ENCODE measurements around the gene PLCG1. TPM values are rescaled to one million over a fixed set of nuclear protein-coding genes. Genes with fewer than 3 reads are reported as not detected.

PLCG1 gene
- total RNA-seq, 1 donor from 2014 or later, result 61.1 TPM

GRCh38 chr20:41173161-41173721 lies 35.9 kb downstream of the PLCG1 start:
- no peaks in the 10 kb centered on the region for H3K4me1 Mint-ChIP-seq

GRCh38 chr20:41173791-41174341 lies 36.5 kb downstream of the PLCG1 start:
- ChIA-PET CTCF (interaction anchor here (1.2 to 9.7 kb wide), 16 partner anchors 10 to 237 kb away, joined by 3 to 161 read pairs (median 8); partner anchors contain the start of gene LPIN3), POLR2A (no interaction called here)
- intact Hi-C loops (cut with micrococcal nuclease), result loop anchor here (1.0 to 5.0 kb wide), 6 partner anchors 39 to 237 kb away; partner anchors contain the start of gene LPIN3
- TF ChIP-seq CTCF (IDR thresholded peaks at IDR 0.05), result no peak
- DNase-seq (no peak), ATAC-seq (ENCODE audit: low read depth) (no peak)
- no peak overlapping the region for H3K4me3 Mint-ChIP-seq
- H3K27ac Mint-ChIP-seq, result no peak overlapping the region
- peaks cover 63% of the 10 kb centered on the region for H3K36me3 Mint-ChIP-seq (ENCODE audit: low read depth)
- no peaks in the 10 kb centered on the region for H3K9me3 Mint-ChIP-seq
- H3K4me1 Mint-ChIP-seq, result no peaks in the 10 kb centered on the region
- no peaks in the 10 kb centered on the region for H3K27me3 Mint-ChIP-seq

More at GRCh38 chr20:41173161-41173721, 35.9 kb downstream of the PLCG1 start:
- intact Hi-C loops (cut with micrococcal nuclease), result loop anchor here (1.0 to 5.0 kb wide), 6 partner anchors 38 to 238 kb away; partner anchors contain the start of gene LPIN3
- Mint-ChIP-seq H3K9me3 (no peaks in the 10 kb centered on the region), H3K4me3 (no peak overlapping the region), H3K36me3 (ENCODE audit: low read depth) (peaks cover 67% of the 10 kb centered on the region), H3K27me3 (no peaks in the 10 kb centered on the region), H3K27ac (no peak overlapping the region)
- peak; percentile 46 for TF ChIP-seq CTCF (IDR thresholded peaks at IDR 0.05)
- ATAC-seq (ENCODE audit: low read depth), result peak; percentile 95
- POLR2A ChIA-PET, result interaction anchor here (0.6 to 1.0 kb wide), 3 partner anchors 16 to 167 kb away, joined by 3 to 5 read pairs (median 3); partner anchors contain the start of gene LPIN3
- CTCF ChIA-PET, result interaction anchor here (0.6 to 9.7 kb wide), 29 partner anchors 9 to 238 kb away, joined by 3 to 161 read pairs (median 6); partner anchors contain the start of genes LPIN3 and PLCG1
- DNase-seq, result peak; percentile 67

GRCh38 chr20:41174373-41174772 lies 37.0 kb downstream of the PLCG1 start:
- H3K36me3 Mint-ChIP-seq (ENCODE audit: low read depth), result peaks cover 59% of the 10 kb centered on the region
- POLR2A ChIA-PET, result no interaction called here
- DNase-seq, result peak; percentile 4
- intact Hi-C loops (cut with micrococcal nuclease), result loop anchor here (5.0 kb wide), 1 partner anchor 73 kb away; no protein-coding TSS in a partner anchor
- H3K27me3 Mint-ChIP-seq, result no peaks in the 10 kb centered on the region
- H3K27ac Mint-ChIP-seq, result no peak overlapping the region
- no peak for ATAC-seq (ENCODE audit: low read depth)
- H3K4me1 Mint-ChIP-seq, result no peaks in the 10 kb centered on the region
- no peak overlapping the region for H3K4me3 Mint-ChIP-seq
- TF ChIP-seq CTCF (IDR thresholded peaks at IDR 0.05), result no peak
- CTCF ChIA-PET, result interaction anchor here (2.1 to 9.7 kb wide), 2 partner anchors 39 to 166 kb away, joined by 6 to 161 read pairs; partner anchors contain the start of gene LPIN3
- H3K9me3 Mint-ChIP-seq, result no peaks in the 10 kb centered on the region

- Mint-ChIP-seq H3K4me3 (no peak overlapping the region), H3K36me3 (ENCODE audit: low read depth) (peaks cover 55% of the 10 kb centered on the region), H3K4me1 (no peaks in the 10 kb centered on the region), H3K27me3 (no peaks in the 10 kb centered on the region), H3K9me3 (no peaks in the 10 kb centered on the region), H3K27ac (no peak overlapping the region)
- DNase-seq (peak; percentile 1), ATAC-seq (ENCODE audit: low read depth) (no peak)
- TF ChIP-seq CTCF (IDR thresholded peaks at IDR 0.05), result no peak
- ChIA-PET POLR2A (no interaction called here), CTCF (interaction anchor here (2.1 to 9.7 kb wide), 2 partner anchors 40 to 166 kb away, joined by 6 to 161 read pairs; partner anchors contain the start of gene LPIN3)
- intact Hi-C loops (cut with micrococcal nuclease), result loop anchor here (5.0 kb wide), 1 partner anchor 73 kb away; no protein-coding TSS in a partner anchor
Observed at GRCh38 chr20:41174782-41175181, 37.4 kb downstream of the PLCG1 start.

GRCh38 chr20:41175201-41175651 lies 37.9 kb downstream of the PLCG1 start:
- Mint-ChIP-seq H3K36me3 (ENCODE audit: low read depth) (peaks cover 51% of the 10 kb centered on the region), H3K4me1 (no peaks in the 10 kb centered on the region), H3K27ac (no peak overlapping the region), H3K9me3 (no peaks in the 10 kb centered on the region), H3K4me3 (no peak overlapping the region), H3K27me3 (no peaks in the 10 kb centered on the region)
- POLR2A ChIA-PET, result no interaction called here
- no peak for TF ChIP-seq CTCF (IDR thresholded peaks at IDR 0.05)
- DNase-seq, result no peak
- CTCF ChIA-PET, result interaction anchor here (1.0 to 9.7 kb wide), 3 partner anchors 40 to 165 kb away, joined by 3 to 161 read pairs (median 6); partner anchors contain the start of gene LPIN3
- intact Hi-C loops (cut with micrococcal nuclease), result no loop called here
- ATAC-seq (ENCODE audit: low read depth), result no peak

Measured in activated B cell treated with CpG ODN at 0.5 μM for 24 hours (primary cell).